ENCODE measurements around the gene TMC6.

DNA sequence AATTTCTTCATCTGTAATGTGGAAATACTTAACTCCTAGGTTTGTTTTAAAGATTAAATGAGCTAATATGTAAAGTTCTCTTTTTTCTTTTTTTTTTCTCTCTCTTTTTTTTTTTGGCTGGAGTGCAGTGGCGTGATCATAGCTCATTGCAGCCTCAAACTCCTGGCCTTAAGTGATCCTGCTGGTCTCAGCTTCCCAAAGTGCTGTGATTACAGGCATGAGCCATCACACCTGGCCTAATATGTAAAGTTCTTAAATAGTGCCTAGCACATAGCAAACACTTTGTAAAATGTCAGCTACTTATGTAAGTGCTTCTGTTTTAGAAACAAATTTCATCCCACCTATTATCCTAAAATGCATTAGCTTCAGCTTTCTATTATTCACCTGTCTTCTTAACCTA is 40.0 kb downstream of the TMC6 start:
- TF ChIP-seq, protein P1, sequence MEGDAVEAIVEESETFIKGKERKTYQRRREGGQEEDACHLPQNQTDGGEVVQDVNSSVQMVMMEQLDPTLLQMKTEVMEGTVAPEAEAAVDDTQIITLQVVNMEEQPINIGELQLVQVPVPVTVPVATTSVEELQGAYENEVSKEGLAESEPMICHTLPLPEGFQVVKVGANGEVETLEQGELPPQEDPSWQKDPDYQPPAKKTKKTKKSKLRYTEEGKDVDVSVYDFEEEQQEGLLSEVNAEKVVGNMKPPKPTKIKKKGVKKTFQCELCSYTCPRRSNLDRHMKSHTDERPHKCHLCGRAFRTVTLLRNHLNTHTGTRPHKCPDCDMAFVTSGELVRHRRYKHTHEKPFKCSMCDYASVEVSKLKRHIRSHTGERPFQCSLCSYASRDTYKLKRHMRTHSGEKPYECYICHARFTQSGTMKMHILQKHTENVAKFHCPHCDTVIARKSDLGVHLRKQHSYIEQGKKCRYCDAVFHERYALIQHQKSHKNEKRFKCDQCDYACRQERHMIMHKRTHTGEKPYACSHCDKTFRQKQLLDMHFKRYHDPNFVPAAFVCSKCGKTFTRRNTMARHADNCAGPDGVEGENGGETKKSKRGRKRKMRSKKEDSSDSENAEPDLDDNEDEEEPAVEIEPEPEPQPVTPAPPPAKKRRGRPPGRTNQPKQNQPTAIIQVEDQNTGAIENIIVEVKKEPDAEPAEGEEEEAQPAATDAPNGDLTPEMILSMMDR (IDR thresholded peaks at IDR 0.05), result no peak
- TF ChIP-seq POLR2A (IDR thresholded peaks at IDR 0.05), result no peak

Measured in lower leg skin (tissue), 3 donors.